K562 (cell line): Measurements from ENCODE around the gene AK4. TPM values are rescaled to one million over a fixed set of nuclear protein-coding genes. Genes with fewer than 3 reads are reported as not detected.

Experiments used
- JUND ChIP-seq, 2 experiments: IDR thresholded peaks; 2 replicates in 1 of 2; 3 replicates in 1 of 2; pipeline ENCODE4 v1.6.1; 2011; ENCODE audit warnings: borderline replicate concordance in 2 of 2, low read depth in 2 of 2, low read length in 2 of 2, improper control_type of control experiment in 1 of 2, missing biosample characterization in 1 of 2, missing genetic modification characterization in 1 of 2, missing genetic modification reagents in 1 of 2
- NR1H2 ChIP-seq: sonication (generic); formaldehyde crosslinking; IDR thresholded peaks from 2 replicates; pipeline ENCODE4 v1.4.0; 2020; ENCODE audit warnings: mild to moderate bottlenecking, missing genetic modification reagents
- POLR2G ChIP-seq: fragments of 200-400 bp; formaldehyde crosslinking; IDR thresholded peaks from 2 replicates; pipeline ENCODE4 v1.6.1; 2017; ENCODE audit warnings: low read depth, mild to moderate bottlenecking, antibody characterized with exemption, low read length, moderate library complexity
- TAF15 ChIP-seq: fragments of 200-400 bp; formaldehyde crosslinking; IDR thresholded peaks from 2 replicates; pipeline ENCODE4 v1.6.1; 2017; ENCODE audit warnings: mild to moderate bottlenecking, low read depth, low read length, moderate library complexity
- ZBTB7A ChIP-seq: IDR thresholded peaks from 2 replicates; pipeline ENCODE4 v1.6.1; 2011; ENCODE audit warnings: low read depth, mild to moderate bottlenecking, low read length, moderate library complexity, borderline replicate concordance; ENCODE audit not compliant: control insufficient read depth
- ZNF41 ChIP-seq: fragments of 250-450 bp; sonication (Bioruptor Pico); conservative IDR thresholded peaks from 2 replicates; pipeline ENCODE4 v1.4.0; 2020; ENCODE audit warnings: mild to moderate bottlenecking
- ZNF695 ChIP-seq: fragments of 450-650 bp; formaldehyde crosslinking; IDR thresholded peaks from 2 replicates; pipeline ENCODE4 v1.4.0; 2020; ENCODE audit warnings: mild to moderate bottlenecking, moderate library complexity
- ZNF77 ChIP-seq: fragments of 250-450 bp; sonication (Bioruptor Pico); IDR thresholded peaks from 2 replicates; pipeline ENCODE4 v1.5.0; 2020
- polyA plus RNA-seq, 8 experiments: library from polyadenylated mRNA; depleted of rRNA in 4 of 8; stranded (reverse) in 5 of 8; unstranded in 3 of 8; fragments of >200 nt; fragmentation: Nextera tagmentation in 2 of 8; fragmentation: Illumina TruSeq in 1 of 8; extraction: Ambion mirVana in 2 of 8; extraction: Trizol in 1 of 8; gene quantifications; 2 replicates each; pipeline versions ENCODE4 v1.2.1 to v1.2.3, GENCODE V29; 2011 to 2014; ENCODE audit warnings: inconsistent platforms in 1 of 8, missing spikeins in 1 of 8
- total RNA-seq, 7 experiments: library from RNA; depleted of rRNA in 6 of 7; stranded (reverse); fragments of >200 nt in 6 of 7; fragmentation: Illumina TruSeq in 2 of 7; extraction: Trizol in 2 of 7; gene quantifications; 2 replicates each; pipeline versions ENCODE4 v1.2.1 to v1.2.3, GENCODE V29; 2011 to 2021; ENCODE audit warnings: low replicate concordance in 1 of 7
- TF ChIP-seq, protein P1 (sequence below): fragments of 250-450 bp; sonication (Bioruptor Pico); IDR thresholded peaks from 2 replicates; pipeline ENCODE4 v1.4.0; 2020
- TF ChIP-seq, protein P2 (sequence below), 2 experiments: fragments of 450-650 bp; formaldehyde crosslinking in 1 of 2; IDR thresholded peaks; 2 replicates each; pipeline versions ENCODE4 v1.4.0 to v1.6.1; 2014 to 2020; ENCODE audit warnings: mild to moderate bottlenecking in 2 of 2, borderline replicate concordance in 1 of 2, low read depth in 1 of 2

AK4 gene
- total and polyA plus RNA-seq, 9 of the 15 experiments (the other 6 are each of a cell fraction or from before 2014, with no cell fraction given): 10.4 to 96.6 (median 21.5) TPM

DNA sequence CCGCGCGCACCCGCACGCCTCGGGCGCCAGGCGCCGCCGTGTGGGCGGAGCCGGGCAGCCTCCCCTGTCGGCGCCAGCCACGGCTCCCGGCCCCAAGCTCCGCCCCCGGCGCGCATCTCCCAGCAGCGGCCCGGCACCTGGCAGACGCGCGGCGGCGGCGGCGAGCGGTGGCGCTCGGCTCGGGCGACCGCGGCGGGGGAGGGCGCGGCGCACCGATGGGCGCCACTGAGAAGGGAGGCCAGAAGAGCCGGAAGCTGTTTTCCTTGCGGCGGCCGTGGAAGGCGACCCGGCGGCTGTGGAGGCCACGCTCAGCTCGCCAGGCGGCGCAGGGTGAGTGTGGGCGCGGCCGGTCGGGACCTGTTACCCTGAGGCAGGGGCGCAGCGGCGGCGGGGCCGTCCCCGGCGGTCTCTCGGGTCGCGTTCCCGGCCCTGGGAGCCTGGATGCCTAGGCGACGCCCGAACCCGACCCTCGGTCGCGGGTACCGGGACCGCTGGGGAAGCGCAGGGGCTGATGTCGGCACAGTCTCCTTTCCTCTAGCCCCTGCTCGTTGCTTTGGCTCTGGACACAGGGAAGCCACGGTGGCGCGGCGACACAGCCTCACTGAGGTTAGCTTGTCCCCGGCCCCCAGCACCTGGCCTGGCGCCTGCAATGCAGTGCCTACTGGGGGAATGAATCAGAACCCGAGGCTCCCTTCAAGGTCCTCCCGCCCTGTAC is 106.5 kb downstream of the AK4 start (continued):
- TF ChIP-seq POLR2G (peak; percentile 93), ZNF77 (CRISPR knock-in tag) (no peak), ZBTB7A (peak; percentile 40; the same call in 1 of the 2 replicates), TAF15 (no peak), NR1H2 (CRISPR knock-in tag) (0 out of 2 replicates have a peak, but pooled peaks have one; percentile 21), JUND (IDR thresholded peaks at IDR 0.05; ENCODE audit: borderline replicate concordance, low read depth, low read length) (peak; percentile 5; the same call in 1 of the 2 replicates), JUND (tag; IDR thresholded peaks at IDR 0.05; ENCODE audit: borderline replicate concordance, low read depth, low read length) (no peak), ZNF695 (CRISPR knock-in tag) (no peak), ZNF41 (CRISPR knock-in tag) (no peak)
- TF ChIP-seq, protein P1, sequence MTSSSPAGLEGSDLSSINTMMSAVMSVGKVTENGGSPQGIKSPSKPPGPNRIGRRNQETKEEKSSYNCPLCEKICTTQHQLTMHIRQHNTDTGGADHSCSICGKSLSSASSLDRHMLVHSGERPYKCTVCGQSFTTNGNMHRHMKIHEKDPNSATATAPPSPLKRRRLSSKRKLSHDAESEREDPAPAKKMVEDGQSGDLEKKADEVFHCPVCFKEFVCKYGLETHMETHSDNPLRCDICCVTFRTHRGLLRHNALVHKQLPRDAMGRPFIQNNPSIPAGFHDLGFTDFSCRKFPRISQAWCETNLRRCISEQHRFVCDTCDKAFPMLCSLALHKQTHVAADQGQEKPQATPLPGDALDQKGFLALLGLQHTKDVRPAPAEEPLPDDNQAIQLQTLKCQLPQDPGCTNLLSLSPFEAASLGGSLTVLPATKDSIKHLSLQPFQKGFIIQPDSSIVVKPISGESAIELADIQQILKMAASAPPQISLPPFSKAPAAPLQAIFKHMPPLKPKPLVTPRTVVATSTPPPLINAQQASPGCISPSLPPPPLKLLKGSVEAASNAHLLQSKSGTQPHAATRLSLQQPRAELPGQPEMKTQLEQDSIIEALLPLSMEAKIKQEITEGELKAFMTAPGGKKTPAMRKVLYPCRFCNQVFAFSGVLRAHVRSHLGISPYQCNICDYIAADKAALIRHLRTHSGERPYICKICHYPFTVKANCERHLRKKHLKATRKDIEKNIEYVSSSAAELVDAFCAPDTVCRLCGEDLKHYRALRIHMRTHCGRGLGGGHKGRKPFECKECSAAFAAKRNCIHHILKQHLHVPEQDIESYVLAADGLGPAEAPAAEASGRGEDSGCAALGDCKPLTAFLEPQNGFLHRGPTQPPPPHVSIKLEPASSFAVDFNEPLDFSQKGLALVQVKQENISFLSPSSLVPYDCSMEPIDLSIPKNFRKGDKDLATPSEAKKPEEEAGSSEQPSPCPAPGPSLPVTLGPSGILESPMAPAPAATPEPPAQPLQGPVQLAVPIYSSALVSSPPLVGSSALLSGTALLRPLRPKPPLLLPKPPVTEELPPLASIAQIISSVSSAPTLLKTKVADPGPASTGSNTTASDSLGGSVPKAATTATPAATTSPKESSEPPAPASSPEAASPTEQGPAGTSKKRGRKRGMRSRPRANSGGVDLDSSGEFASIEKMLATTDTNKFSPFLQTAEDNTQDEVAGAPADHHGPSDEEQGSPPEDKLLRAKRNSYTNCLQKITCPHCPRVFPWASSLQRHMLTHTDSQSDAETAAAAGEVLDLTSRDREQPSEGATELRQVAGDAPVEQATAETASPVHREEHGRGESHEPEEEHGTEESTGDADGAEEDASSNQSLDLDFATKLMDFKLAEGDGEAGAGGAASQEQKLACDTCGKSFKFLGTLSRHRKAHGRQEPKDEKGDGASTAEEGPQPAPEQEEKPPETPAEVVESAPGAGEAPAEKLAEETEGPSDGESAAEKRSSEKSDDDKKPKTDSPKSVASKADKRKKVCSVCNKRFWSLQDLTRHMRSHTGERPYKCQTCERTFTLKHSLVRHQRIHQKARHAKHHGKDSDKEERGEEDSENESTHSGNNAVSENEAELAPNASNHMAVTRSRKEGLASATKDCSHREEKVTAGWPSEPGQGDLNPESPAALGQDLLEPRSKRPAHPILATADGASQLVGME (CRISPR knock-in tag): peak; percentile 68; the same call in 1 of the 2 replicates
- TF ChIP-seq, protein P2, sequence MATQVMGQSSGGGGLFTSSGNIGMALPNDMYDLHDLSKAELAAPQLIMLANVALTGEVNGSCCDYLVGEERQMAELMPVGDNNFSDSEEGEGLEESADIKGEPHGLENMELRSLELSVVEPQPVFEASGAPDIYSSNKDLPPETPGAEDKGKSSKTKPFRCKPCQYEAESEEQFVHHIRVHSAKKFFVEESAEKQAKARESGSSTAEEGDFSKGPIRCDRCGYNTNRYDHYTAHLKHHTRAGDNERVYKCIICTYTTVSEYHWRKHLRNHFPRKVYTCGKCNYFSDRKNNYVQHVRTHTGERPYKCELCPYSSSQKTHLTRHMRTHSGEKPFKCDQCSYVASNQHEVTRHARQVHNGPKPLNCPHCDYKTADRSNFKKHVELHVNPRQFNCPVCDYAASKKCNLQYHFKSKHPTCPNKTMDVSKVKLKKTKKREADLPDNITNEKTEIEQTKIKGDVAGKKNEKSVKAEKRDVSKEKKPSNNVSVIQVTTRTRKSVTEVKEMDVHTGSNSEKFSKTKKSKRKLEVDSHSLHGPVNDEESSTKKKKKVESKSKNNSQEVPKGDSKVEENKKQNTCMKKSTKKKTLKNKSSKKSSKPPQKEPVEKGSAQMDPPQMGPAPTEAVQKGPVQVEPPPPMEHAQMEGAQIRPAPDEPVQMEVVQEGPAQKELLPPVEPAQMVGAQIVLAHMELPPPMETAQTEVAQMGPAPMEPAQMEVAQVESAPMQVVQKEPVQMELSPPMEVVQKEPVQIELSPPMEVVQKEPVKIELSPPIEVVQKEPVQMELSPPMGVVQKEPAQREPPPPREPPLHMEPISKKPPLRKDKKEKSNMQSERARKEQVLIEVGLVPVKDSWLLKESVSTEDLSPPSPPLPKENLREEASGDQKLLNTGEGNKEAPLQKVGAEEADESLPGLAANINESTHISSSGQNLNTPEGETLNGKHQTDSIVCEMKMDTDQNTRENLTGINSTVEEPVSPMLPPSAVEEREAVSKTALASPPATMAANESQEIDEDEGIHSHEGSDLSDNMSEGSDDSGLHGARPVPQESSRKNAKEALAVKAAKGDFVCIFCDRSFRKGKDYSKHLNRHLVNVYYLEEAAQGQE (IDR thresholded peaks at IDR 0.05; ENCODE audit: borderline replicate concordance): peak; percentile 57
- TF ChIP-seq, protein P2 (CRISPR knock-in tag; IDR thresholded peaks at IDR 0.05; ENCODE audit: low read depth): no peak
